ENCODE results near the gene NAA10.

GRCh38 chrX:153966841-153967535 is 32.2 kb upstream of the NAA10 start:
- no peak for TF ChIP-seq ZNF274 (IDR thresholded peaks at IDR 0.05; ENCODE audit: low read length)
- TF ChIP-seq ZNF274 (tag by site-specific recombination; IDR thresholded peaks at IDR 0.05; ENCODE audit: borderline replicate concordance) = no peak
- TF ChIP-seq ZNF660 (tag by site-specific recombination; IDR thresholded peaks at IDR 0.05) = no peak
- TF ChIP-seq CTCF (tag by site-specific recombination; IDR thresholded peaks at IDR 0.05) = no peak
- TF ChIP-seq ZNF280C (tag by site-specific recombination; IDR thresholded peaks at IDR 0.05) = no peak
- TF ChIP-seq ZNF223 (tag by site-specific recombination; IDR thresholded peaks at IDR 0.05) = no peak
- TF ChIP-seq ZNF792 (tag by site-specific recombination; IDR thresholded peaks at IDR 0.05) = no peak
- no peak for TF ChIP-seq REST (tag by site-specific recombination; IDR thresholded peaks at IDR 0.05)
- TF ChIP-seq ZNF768 (tag by site-specific recombination; IDR thresholded peaks at IDR 0.05) = no peak
- TF ChIP-seq ZNF214 (tag by site-specific recombination; IDR thresholded peaks at IDR 0.05; ENCODE audit: borderline replicate concordance) = no peak
- TF ChIP-seq ZNF121 (tag by site-specific recombination; IDR thresholded peaks at IDR 0.05) = no peak
- no peak for TF ChIP-seq TCF7L2 (IDR thresholded peaks at IDR 0.05; ENCODE audit: borderline replicate concordance, low read depth, low read length)
